HepG2 (cell line): ENCODE measurements around the gene TM4SF18. TPM values are rescaled to one million over a fixed set of nuclear protein-coding genes. Genes with fewer than 3 reads are reported as not detected.

ENCODE experiments used
- ATF4 ChIP-seq, 2 experiments: fragments of 450-650 bp in 1 of 2; sonication (generic) in 1 of 2; formaldehyde crosslinking; IDR thresholded peaks; 2 replicates each; pipeline versions ENCODE4 v1.5.0 to v1.8.0; 2020 to 2022; ENCODE audit warnings: mild to moderate bottlenecking in 1 of 2, missing genetic modification reagents in 1 of 2
- BCL6 ChIP-seq: IDR thresholded peaks from 2 replicates; pipeline ENCODE4 v1.6.1; 2016; ENCODE audit warnings: missing genetic modification reagents, missing compliant biosample characterization
- CEBPG ChIP-seq: IDR thresholded peaks from 2 replicates; pipeline ENCODE4 v1.6.1; 2016
- FOSL1 ChIP-seq: sonication (generic); formaldehyde crosslinking; IDR thresholded peaks from 2 replicates; pipeline ENCODE4 v1.9.0; 2021; ENCODE audit warnings: missing genetic modification reagents, borderline replicate concordance
- FOXA1 ChIP-seq, 2 experiments: fragments of 450-650 bp in 1 of 2; sonication (generic) in 1 of 2; formaldehyde crosslinking in 1 of 2; IDR thresholded peaks; 2 replicates each; pipeline versions ENCODE4 v1.4.0 to v1.6.1; 2016 to 2020; ENCODE audit warnings: missing genetic modification reagents in 1 of 2
- GATAD2A ChIP-seq: IDR thresholded peaks from 2 replicates; pipeline ENCODE4 v1.6.1; 2016
- GMEB1 ChIP-seq: sonication (generic); formaldehyde crosslinking; IDR thresholded peaks from 2 replicates; pipeline ENCODE4 v1.5.1; 2020; ENCODE audit warnings: missing genetic modification reagents, mild to moderate bottlenecking, borderline replicate concordance
- MBD4 ChIP-seq: IDR thresholded peaks from 2 replicates; pipeline ENCODE4 v1.6.1; 2012; ENCODE audit warnings: low read length, inconsistent platforms, borderline replicate concordance
- MXI1 ChIP-seq: IDR thresholded peaks from 3 replicates; pipeline ENCODE4 v1.6.1; 2012; ENCODE audit warnings: low read depth, low read length, inconsistent platforms, borderline replicate concordance
- MYC ChIP-seq: sonication (generic); formaldehyde crosslinking; IDR thresholded peaks from 2 replicates; pipeline ENCODE4 v1.9.0; 2021; ENCODE audit warnings: missing genetic modification reagents, borderline replicate concordance
- NFE2L2 ChIP-seq: fragments of 150-350 bp; IDR thresholded peaks from 2 replicates; pipeline ENCODE4 v1.6.1; 2014; ENCODE audit warnings: low read length
- PAXIP1 ChIP-seq: sonication (generic); formaldehyde crosslinking; conservative IDR thresholded peaks from 2 replicates; pipeline ENCODE4 v1.4.0; 2020; ENCODE audit warnings: mild to moderate bottlenecking, missing genetic modification reagents, moderate library complexity
- RAD21 ChIP-seq: fragments of 450-650 bp; formaldehyde crosslinking; IDR thresholded peaks from 2 replicates; pipeline ENCODE4 v1.5.0; 2020; ENCODE audit warnings: mild to moderate bottlenecking
- SAP130 ChIP-seq: IDR thresholded peaks from 2 replicates; pipeline ENCODE4 v1.6.1; 2016; ENCODE audit warnings: low read depth
- SOX5 ChIP-seq: IDR thresholded peaks from 2 replicates; pipeline ENCODE4 v1.6.1; 2016; ENCODE audit warnings: borderline replicate concordance
- SP5 ChIP-seq: IDR thresholded peaks from 2 replicates; pipeline ENCODE4 v1.6.1; 2016; ENCODE audit warnings: low read depth, borderline replicate concordance
- THAP11 ChIP-seq: IDR thresholded peaks from 2 replicates; pipeline ENCODE4 v1.6.1; 2016; ENCODE audit warnings: missing biosample characterization, missing genetic modification reagents
- ZNF12 ChIP-seq: sonication (generic); formaldehyde crosslinking; IDR thresholded peaks from 2 replicates; pipeline ENCODE4 v1.5.0; 2020; ENCODE audit warnings: missing genetic modification reagents
- ZNF256 ChIP-seq: sonication (generic); formaldehyde crosslinking; conservative IDR thresholded peaks from 2 replicates; pipeline ENCODE4 v1.4.0; 2020; ENCODE audit warnings: missing genetic modification reagents
- ZNF652 ChIP-seq: IDR thresholded peaks from 2 replicates; pipeline ENCODE4 v1.6.1; 2016; ENCODE audit warnings: low read depth, borderline replicate concordance
- ZNF816 ChIP-seq: sonication (generic); formaldehyde crosslinking; IDR thresholded peaks from 2 replicates; pipeline ENCODE4 v1.8.0; 2022; ENCODE audit warnings: missing genetic modification reagents, mild to moderate bottlenecking, borderline replicate concordance
- polyA plus RNA-seq, 8 experiments: library from polyadenylated mRNA; depleted of rRNA in 3 of 8; stranded (reverse) in 7 of 8; unstranded in 1 of 8; fragments of >200 nt; fragmentation: Illumina TruSeq in 4 of 8; extraction: Trizol in 4 of 8; gene quantifications; 2 replicates each; pipeline versions ENCODE4 v1.2.1 to v1.2.3, GENCODE V29; 2011 to 2016; ENCODE audit warnings: low read depth in 4 of 8, missing spikeins in 1 of 8, mixed read lengths in 1 of 8; ENCODE audit not compliant: insufficient read depth in 1 of 8
- total RNA-seq, 5 experiments: library from RNA; depleted of rRNA; stranded (reverse); fragments of >200 nt; fragmentation: Illumina TruSeq; extraction: Trizol; gene quantifications; 2 replicates each; pipeline ENCODE4 v1.2.3, GENCODE V29; 2016; ENCODE audit warnings: low read depth in 1 of 5
- TF ChIP-seq, protein P1 (sequence below): sonication (generic); formaldehyde crosslinking; IDR thresholded peaks from 2 replicates; pipeline ENCODE4 v1.4.0; 2020; ENCODE audit warnings: missing genetic modification reagents, mild to moderate bottlenecking, borderline replicate concordance

Gene TM4SF18
- total and polyA plus RNA-seq, 2 of the 13 experiments (the other 11 are each of a cell fraction or from before 2014, with no cell fraction given), result 0.15 TPM; not detected in 1

DNA sequence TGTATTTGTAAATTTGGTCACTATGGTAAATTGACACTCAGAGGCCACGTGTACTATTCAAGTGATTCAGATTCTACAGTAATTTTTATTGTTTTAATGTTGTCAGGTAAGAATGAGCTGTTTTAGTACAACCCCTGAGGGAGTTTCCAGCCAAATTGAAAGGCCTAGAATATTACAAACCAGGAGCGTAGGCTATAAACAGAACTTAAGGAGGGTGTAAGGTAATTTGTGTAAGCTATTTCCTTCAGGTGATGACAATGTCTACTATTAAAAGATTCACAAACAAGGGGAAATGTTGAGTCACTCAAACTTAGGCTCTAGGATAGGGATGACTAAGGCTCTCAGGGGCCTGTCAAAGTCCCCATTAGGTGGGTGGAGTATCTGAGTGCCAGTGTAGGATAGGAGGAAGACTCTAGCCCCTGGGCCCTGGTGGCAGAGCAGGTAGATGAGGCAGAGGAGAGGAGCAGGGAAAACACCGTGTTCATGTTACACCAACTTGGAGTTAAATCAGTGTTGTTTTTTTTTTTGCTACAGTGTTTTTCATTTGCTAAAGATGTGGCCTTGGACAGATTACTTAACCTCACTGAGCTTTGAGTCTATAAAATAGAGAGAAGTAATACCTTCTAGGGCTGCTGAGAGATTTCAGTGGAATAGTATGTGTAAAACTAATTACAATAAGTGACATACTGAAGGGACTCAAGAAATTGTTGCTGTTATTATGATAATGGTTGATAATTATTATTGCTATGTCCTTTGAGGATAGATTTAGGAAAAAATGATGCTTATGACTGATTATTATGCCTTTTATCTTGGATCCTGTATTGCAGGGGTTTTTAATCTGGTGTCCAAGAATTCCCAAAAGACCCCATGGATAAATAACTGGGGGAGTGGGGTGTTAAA lies 33.8 kb upstream of the TM4SF18 start (continued):
- TF ChIP-seq MXI1, result no peak; the same call in 2 of the 3 replicates
- no peak for TF ChIP-seq ZNF816 (CRISPR knock-in tag)
- peak; percentile 52; the same call in 1 of the 2 replicates for TF ChIP-seq ZNF652 (CRISPR knock-in tag)
- no peak for TF ChIP-seq MYC (CRISPR knock-in tag)
- TF ChIP-seq NFE2L2, result peak; percentile 60
- peak; percentile 55; the same call in 1 of the 2 replicates for TF ChIP-seq SOX5
- TF ChIP-seq SP5, result peak; percentile 58
- TF ChIP-seq RAD21 (CRISPR knock-in tag), result no peak
- TF ChIP-seq MBD4, result peak; percentile 45; the same call in 1 of the 2 replicates
- peak; percentile 35; the same call in 1 of the 2 replicates for TF ChIP-seq FOSL1
- 0 out of 2 replicates have a peak, but pooled peaks have one; percentile 11 for TF ChIP-seq THAP11 (CRISPR knock-in tag)
- TF ChIP-seq, protein P1, sequence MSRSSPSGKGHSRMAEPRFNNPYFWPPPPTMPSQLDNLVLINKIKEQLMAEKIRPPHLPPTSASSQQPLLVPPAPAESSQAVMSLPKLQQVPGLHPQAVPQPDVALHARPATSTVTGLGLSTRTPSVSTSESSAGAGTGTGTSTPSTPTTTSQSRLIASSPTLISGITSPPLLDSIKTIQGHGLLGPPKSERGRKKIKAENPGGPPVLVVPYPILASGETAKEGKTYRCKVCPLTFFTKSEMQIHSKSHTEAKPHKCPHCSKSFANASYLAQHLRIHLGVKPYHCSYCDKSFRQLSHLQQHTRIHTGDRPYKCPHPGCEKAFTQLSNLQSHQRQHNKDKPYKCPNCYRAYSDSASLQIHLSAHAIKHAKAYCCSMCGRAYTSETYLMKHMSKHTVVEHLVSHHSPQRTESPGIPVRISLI, result peak; percentile 73; the same call in 1 of the 2 replicates
- no peak for TF ChIP-seq FOXA1 (IDR thresholded peaks at IDR 0.05)
- TF ChIP-seq FOXA1 (CRISPR knock-in tag; IDR thresholded peaks at IDR 0.05), result 0 out of 2 replicates have a peak, but pooled peaks have one; percentile 5
- TF ChIP-seq BCL6 (CRISPR knock-in tag), result 0 out of 2 replicates have a peak, but pooled peaks have one; percentile 33
- TF ChIP-seq ZNF12 (CRISPR knock-in tag), result 0 out of 2 replicates have a peak, but pooled peaks have one; percentile 6
- TF ChIP-seq GATAD2A, result 0 out of 2 replicates have a peak, but pooled peaks have one; percentile 30
- TF ChIP-seq ATF4 (CRISPR knock-in tag; IDR thresholded peaks at IDR 0.05), result peak in 1 of 2 experiments; percentile 37; a peak in 1 of 4 replicates
- no peak for TF ChIP-seq PAXIP1 (CRISPR knock-in tag)
- peak; percentile 59 for TF ChIP-seq SAP130 (CRISPR knock-in tag)
- 0 out of 2 replicates have a peak, but pooled peaks have one; percentile 14 for TF ChIP-seq GMEB1
- 0 out of 2 replicates have a peak, but pooled peaks have one; percentile 6 for TF ChIP-seq CEBPG (CRISPR knock-in tag)
- TF ChIP-seq ZNF256, result no peak
